GM13977 (cell line): ENCODE data around the gene PPP6R2.

Experiments used
- DNase-seq: peaks from one replicate; pipeline ENCODE4 v3.0.0; 2012; ENCODE audit warnings: low spot score
- CTCF ChIP-seq: IDR thresholded peaks from 2 replicates; pipeline ENCODE4 v1.5.1; 2012; ENCODE audit warnings: mild to moderate bottlenecking, control low read depth; ENCODE audit not compliant: insufficient read depth; ENCODE audit errors: extremely low read depth, missing control alignments
- in situ Hi-C: fragments of 300-500 bp; cut with MboI; formaldehyde crosslinking; loops from one replicate; pipeline ENCODE4 v1.12.0; 2022; ENCODE audit warnings: low sequenced_read_pairs, low pct_unique_long_range_greater_than_20kb, mixed read lengths, inconsistent platforms; ENCODE audit not compliant: unreplicated experiment

PPP6R2 gene

GRCh38 chr22:50342651-50343540 lies at the start of gene PPP6R2:
TSS of gene PPP6R2 (plus strand) at chr22:50343327. CDS start at chr22:50393909, 50,582 bp downstream.
- TF ChIP-seq CTCF: no peak
- in situ Hi-C loops: no loop called here
- DNase-seq: peak; percentile 93

GRCh38 chr22:50293441-50294318 lies 49.4 kb upstream of the PPP6R2 start:
- TF ChIP-seq CTCF: no peak
- DNase-seq: no peak
- in situ Hi-C loops: no loop called here

GRCh38 chr22:50294319-50294656 lies 48.8 kb upstream of the PPP6R2 start:
- in situ Hi-C loops: no loop called here
- no peak for DNase-seq
- no peak for TF ChIP-seq CTCF

GRCh38 chr22:50296658-50297490 lies 46.3 kb upstream of the PPP6R2 start:
- TF ChIP-seq CTCF: no peak
- no peak for DNase-seq
- in situ Hi-C loops: no loop called here

- in situ Hi-C loops: no loop called here
- no peak for TF ChIP-seq CTCF
- no peak for DNase-seq
These were observed 45.4 kb upstream of the PPP6R2 start for GRCh38 chr22:50297510-50298265.
